PC-3 (cell line): ENCODE results near the gene NTNG1. TPM values are rescaled to one million over a fixed set of nuclear protein-coding genes. Genes with fewer than 3 reads are reported as not detected.
A peak's percentile ranks its signal among the peaks of the same experiment; 100 is the strongest.
"Not testable (repeated sequence)": the region's sequence is repeated elsewhere in the genome, so short reads cannot be mapped to it uniquely, and the experiment has no call there.

Experiments used
- ATAC-seq: fragments of 200-7000 bp; cut with Tn5 transposase; 2 replicates; pipeline ENCODE4 v1.9.1; 2020; ENCODE audit warnings: mild to moderate bottlenecking, moderate library complexity
- BruUV-seq: library from RNA; stranded (reverse); fragments of 400-500 nt; replicated peaks from 2 replicates; lab custom pipeline; 2021; lab: Mats Ljungman, UMichigan
- CTCF ChIA-PET: fragments of 300-600 bp; sonication (Branson Sonifier 250); formaldehyde crosslinking; loops from one replicate; lab custom pipeline; 2022; ENCODE audit warnings: antibody characterized with exemption; lab: Charles Lee
- POLR2A ChIA-PET: fragments of 300-600 bp; sonication (Branson Sonifier 250); formaldehyde crosslinking; loops from one replicate; lab custom pipeline; 2022; ENCODE audit warnings: antibody characterized with exemption; ENCODE audit not compliant: unreplicated experiment; lab: Charles Lee
- DNase-seq: peaks from one replicate; pipeline ENCODE4 v3.0.0-alpha.2; 2015
- H2AFZ ChIP-seq: fragments of 300-600 bp; sonication (generic); 2 replicates; pipeline ENCODE4 v1.6.0; 2016; ENCODE audit warnings: antibody characterized with exemption, low read length
- H3F3A ChIP-seq: fragments of 300-600 bp; sonication (generic); one replicate; pipeline ENCODE4 v1.6.0; 2017; ENCODE audit warnings: antibody characterized with exemption, low read length, control low read depth, mild to moderate bottlenecking; ENCODE audit not compliant: unreplicated experiment
- H3K27ac ChIP-seq: fragments of 300-600 bp; sonication (generic); 2 replicates; pipeline ENCODE4 v1.5.1; 2016; ENCODE audit warnings: mild to moderate bottlenecking, low read length
- H3K27me3 ChIP-seq: fragments of 300-600 bp; sonication (generic); 2 replicates; pipeline ENCODE4 v1.6.1; 2016; ENCODE audit warnings: low read length, mixed read lengths
- H3K36me3 ChIP-seq: fragments of 300-600 bp; sonication (generic); 2 replicates; pipeline ENCODE4 v1.6.1; 2016; ENCODE audit warnings: low read depth, mixed run types, low read length, mixed read lengths
- H3K4me1 ChIP-seq: fragments of 300-600 bp; sonication (generic); 2 replicates; pipeline ENCODE4 v1.5.1; 2016; ENCODE audit warnings: low read length; ENCODE audit not compliant: insufficient read depth
- H3K4me2 ChIP-seq: fragments of 300-600 bp; sonication (generic); 2 replicates; pipeline ENCODE4 v1.6.0; 2016; ENCODE audit warnings: low read length
- H3K4me3 ChIP-seq: fragments of 300-600 bp; sonication (generic); 2 replicates; pipeline ENCODE4 v1.5.1; 2016; ENCODE audit warnings: mild to moderate bottlenecking, low read length, mixed read lengths
- H3K79me2 ChIP-seq: fragments of 300-600 bp; sonication (generic); 2 replicates; pipeline ENCODE4 v1.6.1; 2017; ENCODE audit warnings: low read length, mixed read lengths
- H3K9ac ChIP-seq: fragments of 300-600 bp; sonication (generic); 2 replicates; pipeline ENCODE4 v1.6.0; 2016; ENCODE audit warnings: mild to moderate bottlenecking, low read length
- H3K9me2 ChIP-seq: fragments of 300-600 bp; sonication (generic); replicated peaks from 2 replicates; pipeline ENCODE4 v1.6.1; 2016; ENCODE audit warnings: mixed run types, low read length, mixed read lengths
- H3K9me3 ChIP-seq: fragments of 300-600 bp; sonication (generic); 2 replicates; pipeline ENCODE4 v1.6.1; 2016; ENCODE audit warnings: low read length, mixed read lengths
- H4K20me1 ChIP-seq: fragments of 300-600 bp; sonication (generic); 2 replicates; pipeline ENCODE4 v1.6.1; 2016; ENCODE audit warnings: low read length, mixed read lengths
- EZH2 ChIP-seq: fragments of 300-600 bp; sonication (generic); IDR thresholded peaks from one replicate; pipeline ENCODE4 v1.6.1; 2017; ENCODE audit warnings: antibody characterized with exemption, mild to moderate bottlenecking, low read length; ENCODE audit not compliant: unreplicated experiment
- EZH2phosphoT487 ChIP-seq: fragments of 300-600 bp; sonication (generic); IDR thresholded peaks from 2 replicates; pipeline ENCODE4 v1.6.1; 2018; ENCODE audit warnings: mild to moderate bottlenecking, antibody characterized with exemption, low read length, borderline replicate concordance
- intact Hi-C: fragments of 100-400 bp; cut with micrococcal nuclease; formaldehyde crosslinking; loops from 2 replicates; pipeline ENCODE4 v1.9.0; 2023
- total RNA-seq: library from RNA; depleted of rRNA; stranded (reverse); fragments of >200 nt; gene quantifications from 2 replicates; pipeline ENCODE4 v1.2.3, GENCODE V29; 2014
- TF ChIP-seq, protein P1 (sequence below): fragments of 300-600 bp; sonication (generic); conservative IDR thresholded peaks from 2 replicates; pipeline ENCODE4 v1.5.1; 2017; ENCODE audit warnings: antibody characterized with exemption, low read depth, mild to moderate bottlenecking, low read length

NTNG1 gene
- total RNA-seq, 1 experiment from 2014 or later, result 6.7 TPM

DNA sequence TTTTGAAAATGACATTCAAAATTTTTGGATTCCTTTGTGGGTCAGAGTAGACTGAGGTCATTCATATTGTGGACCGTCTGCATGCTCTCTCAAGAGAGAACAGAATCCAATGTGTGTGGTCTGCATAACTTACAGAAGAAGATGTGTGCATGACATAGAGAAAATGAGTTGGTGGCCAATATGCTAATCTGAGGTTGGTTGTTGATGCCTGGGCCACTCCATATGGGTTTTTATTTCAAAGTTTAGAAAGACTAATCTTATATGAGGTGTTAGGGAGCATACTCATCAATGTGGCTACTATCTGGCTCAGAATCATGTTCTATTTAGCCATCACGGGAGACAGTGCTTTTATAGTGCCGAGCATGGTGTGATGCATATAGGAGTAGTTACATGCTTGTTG is 18.2 kb downstream of the NTNG1 start:
- DNase-seq (no peak), ATAC-seq (no peak)
- peaks cover 14% of the 10 kb centered on the region for H3K79me2 ChIP-seq
- H3K4me3 ChIP-seq, result no peak overlapping the region
- ChIA-PET CTCF (no interaction called here), POLR2A (no interaction called here)
- H3K9me2 ChIP-seq, result no peaks in the 10 kb centered on the region
- H2AFZ ChIP-seq, result no peak overlapping the region
- H3F3A ChIP-seq, result peaks cover 4% of the 10 kb centered on the region
- peaks cover 10% of the 10 kb centered on the region for H3K4me1 ChIP-seq
- peaks cover 2% of the 10 kb centered on the region; the same call in 1 of the 2 replicates for H3K36me3 ChIP-seq
- H3K27ac ChIP-seq, result no peak overlapping the region
- BruUV-seq, result no TSS peak
- H3K4me2 ChIP-seq, result no peak overlapping the region
- peaks cover 1% of the 10 kb centered on the region; the same call in 1 of the 2 replicates for H3K9me3 ChIP-seq
- H3K27me3 ChIP-seq, result no peaks in the 10 kb centered on the region
- TF ChIP-seq, protein P1, sequence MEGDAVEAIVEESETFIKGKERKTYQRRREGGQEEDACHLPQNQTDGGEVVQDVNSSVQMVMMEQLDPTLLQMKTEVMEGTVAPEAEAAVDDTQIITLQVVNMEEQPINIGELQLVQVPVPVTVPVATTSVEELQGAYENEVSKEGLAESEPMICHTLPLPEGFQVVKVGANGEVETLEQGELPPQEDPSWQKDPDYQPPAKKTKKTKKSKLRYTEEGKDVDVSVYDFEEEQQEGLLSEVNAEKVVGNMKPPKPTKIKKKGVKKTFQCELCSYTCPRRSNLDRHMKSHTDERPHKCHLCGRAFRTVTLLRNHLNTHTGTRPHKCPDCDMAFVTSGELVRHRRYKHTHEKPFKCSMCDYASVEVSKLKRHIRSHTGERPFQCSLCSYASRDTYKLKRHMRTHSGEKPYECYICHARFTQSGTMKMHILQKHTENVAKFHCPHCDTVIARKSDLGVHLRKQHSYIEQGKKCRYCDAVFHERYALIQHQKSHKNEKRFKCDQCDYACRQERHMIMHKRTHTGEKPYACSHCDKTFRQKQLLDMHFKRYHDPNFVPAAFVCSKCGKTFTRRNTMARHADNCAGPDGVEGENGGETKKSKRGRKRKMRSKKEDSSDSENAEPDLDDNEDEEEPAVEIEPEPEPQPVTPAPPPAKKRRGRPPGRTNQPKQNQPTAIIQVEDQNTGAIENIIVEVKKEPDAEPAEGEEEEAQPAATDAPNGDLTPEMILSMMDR, result no peak
- TF ChIP-seq EZH2 (no peak), EZH2phosphoT487 (no peak)
- H4K20me1 ChIP-seq, result no peaks in the 10 kb centered on the region
- no peak overlapping the region for H3K9ac ChIP-seq
- intact Hi-C loops, result loop anchor here (5.0 kb wide), 1 partner anchor 588 kb away; no protein-coding TSS in a partner anchor

- CTCF ChIA-PET, result no interaction called here
- TF ChIP-seq, protein P1, result no peak
- TF ChIP-seq EZH2 (no peak), EZH2phosphoT487 (no peak)
Measured at GRCh38 chr1:107162745-107163144, 21.9 kb downstream of the NTNG1 start.

DNA sequence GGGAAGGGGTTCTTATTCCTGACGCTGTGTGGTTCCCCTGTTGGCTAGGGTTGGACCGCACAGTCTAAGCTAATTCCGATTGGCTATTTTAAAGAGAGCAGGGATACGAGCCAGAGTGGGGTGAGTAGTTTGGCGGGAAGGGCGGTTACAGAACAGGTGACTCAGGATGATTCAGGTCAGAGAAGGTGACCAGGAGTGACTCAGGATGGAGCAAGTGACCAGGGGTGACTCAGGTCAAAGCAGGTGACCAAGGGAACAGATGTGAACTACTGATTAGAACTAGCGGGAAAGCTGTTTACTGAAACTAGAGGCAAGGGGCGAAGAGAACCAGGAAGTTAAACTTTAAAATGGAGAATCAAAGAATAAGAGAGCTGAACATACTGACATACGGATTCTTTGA is 24.1 kb downstream of the NTNG1 start:
- H3K9ac ChIP-seq, H2AFZ ChIP-seq, H3F3A ChIP-seq, H3K36me3 ChIP-seq, POLR2A ChIA-PET, H3K4me2 ChIP-seq, CTCF ChIA-PET, H4K20me1 ChIP-seq, H3K9me3 ChIP-seq, BruUV-seq, ATAC-seq, H3K4me3 ChIP-seq, H3K27ac ChIP-seq, H3K4me1 ChIP-seq, H3K27me3 ChIP-seq, H3K9me2 ChIP-seq: not testable (repeated sequence)
- intact Hi-C loops, result loop anchor here (10.0 kb wide), 1 partner anchor 520 kb away; no protein-coding TSS in a partner anchor
- H3K79me2 ChIP-seq, result peaks cover 11% of the 10 kb centered on the region; the same call in 1 of the 2 replicates
- DNase-seq, result peak; percentile 27

More at GRCh38 chr1:107162745-107163144, 21.9 kb downstream of the NTNG1 start:
- Histone ChIP-seq H3K79me2 (peaks cover 17% of the 10 kb centered on the region), H3K4me2 (peak overlapping the region; percentile 31), H3K27ac (peak overlapping the region; percentile 20; the same call in 1 of the 2 replicates), H3F3A (peaks cover 4% of the 10 kb centered on the region), H3K4me1 (peaks cover 10% of the 10 kb centered on the region), H3K9me2 (no peaks in the 10 kb centered on the region), H3K27me3 (no peaks in the 10 kb centered on the region), H3K36me3 (peaks cover 8% of the 10 kb centered on the region; the same call in 1 of the 2 replicates), H4K20me1 (no peaks in the 10 kb centered on the region), H3K9me3 (peaks cover 9% of the 10 kb centered on the region; the same call in 1 of the 2 replicates), H2AFZ (no peak overlapping the region), H3K9ac (no peak overlapping the region), H3K4me3 (no peak overlapping the region)
- ATAC-seq, result peak; percentile 96
- intact Hi-C loops, result loop anchor here (10.0 kb wide), 1 partner anchor 522 kb away; no protein-coding TSS in a partner anchor
- POLR2A ChIA-PET, result no interaction called here
- peak; percentile 78 for DNase-seq
- BruUV-seq, result no TSS peak
